SKM-1 (cell line): ENCODE results near the gene CEACAM8.
"Not testable (repeated sequence)": the region's sequence is repeated elsewhere in the genome, so short reads cannot be mapped to it uniquely, and the experiment has no call there.

Experiments
- DNase-seq: peaks from one replicate; lab custom pipeline; 2025; ENCODE audit not compliant: unreplicated experiment; lab: John Stamatoyannopoulos, UW

Gene CEACAM8

DNA sequence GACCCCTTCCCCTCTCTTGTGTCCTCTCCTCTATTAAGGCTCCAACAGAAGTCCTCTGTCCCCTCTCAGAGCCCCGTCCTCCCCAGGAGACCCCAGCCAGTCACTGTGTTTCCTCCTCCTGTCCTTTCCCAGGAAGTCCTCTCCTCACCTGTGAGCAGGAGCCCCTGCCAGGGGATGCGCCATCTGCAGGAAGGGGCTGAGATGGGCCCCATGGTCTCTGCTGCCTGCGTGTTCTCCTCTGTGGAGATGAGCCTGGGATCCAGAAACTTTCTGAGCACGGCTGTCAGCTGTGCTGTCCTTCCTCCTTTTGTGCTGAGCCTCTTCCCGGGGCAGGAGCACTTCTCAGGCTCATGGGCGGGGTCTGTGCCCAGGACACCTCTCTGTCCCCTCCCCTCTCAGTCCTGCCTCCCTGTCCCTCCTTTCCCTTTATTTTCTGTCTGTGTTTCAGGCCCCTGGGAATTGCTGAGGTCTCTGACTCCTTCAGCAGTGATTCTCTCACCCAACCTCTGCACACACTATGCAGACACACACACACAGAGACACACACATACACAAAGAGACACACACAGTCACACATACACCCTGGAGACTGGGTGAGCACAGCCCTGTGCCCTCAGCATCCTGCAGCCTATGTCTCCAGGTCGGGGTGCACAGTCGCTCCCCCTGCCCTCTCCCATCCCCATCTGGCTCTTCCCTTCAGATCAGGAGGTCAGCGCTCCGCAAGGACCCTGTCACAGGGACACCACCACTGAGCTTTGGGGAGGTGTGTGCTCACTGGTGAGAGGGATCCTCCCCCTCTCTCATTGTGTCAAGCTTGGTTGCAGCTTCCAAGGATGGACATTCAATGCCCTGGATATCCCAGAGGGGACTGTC lies at the start of gene CEACAM8:
Gene CEACAM8, minus strand, starts transcription at position 308 of the 873 bp plus-strand sequence. Its CDS starts 96 bp downstream, at position 212.
- no peak for DNase-seq

DNA sequence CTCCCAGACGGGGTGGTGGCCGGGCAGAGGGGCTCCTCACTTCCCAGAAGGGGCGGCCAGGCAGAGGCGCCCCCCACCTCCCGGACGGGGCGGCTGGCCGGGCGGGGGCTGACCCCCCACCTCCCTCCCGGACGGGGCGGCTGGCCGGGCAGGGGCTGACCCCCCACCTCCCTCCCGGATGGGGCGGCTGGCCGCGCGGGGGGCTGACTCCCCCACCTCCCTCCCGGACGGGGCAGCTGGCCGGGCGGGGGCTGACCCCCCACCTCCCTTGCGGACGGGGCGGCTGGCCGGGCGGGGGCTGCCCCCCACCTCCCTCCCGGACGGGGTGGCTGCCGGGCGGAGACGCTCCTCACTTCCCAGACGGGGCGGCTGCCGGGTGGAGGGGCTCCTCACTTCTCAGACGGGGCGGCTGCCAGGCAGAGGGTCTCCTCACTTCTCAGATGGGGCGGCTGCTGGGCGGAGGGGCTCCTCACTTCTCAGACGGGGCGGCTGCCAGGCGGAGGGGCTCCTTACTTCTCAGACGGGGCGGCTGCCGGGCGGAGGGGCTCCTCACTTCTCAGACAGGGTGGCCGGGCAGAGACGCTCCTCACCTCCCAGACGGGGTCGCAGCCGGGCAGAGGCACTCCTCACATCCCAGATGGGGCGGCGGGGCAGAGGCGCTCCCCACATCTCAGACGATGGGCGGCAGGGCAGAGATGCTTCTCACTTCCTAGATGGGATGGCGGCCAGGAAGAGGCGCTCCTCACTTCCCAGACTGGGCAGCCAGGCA lies 44.8 kb upstream of the CEACAM8 start:
- not testable (repeated sequence) for DNase-seq

- no peak for DNase-seq
These were observed 40.5 kb upstream of the CEACAM8 start for GRCh38 chr19:42635233-42635539.

DNA sequence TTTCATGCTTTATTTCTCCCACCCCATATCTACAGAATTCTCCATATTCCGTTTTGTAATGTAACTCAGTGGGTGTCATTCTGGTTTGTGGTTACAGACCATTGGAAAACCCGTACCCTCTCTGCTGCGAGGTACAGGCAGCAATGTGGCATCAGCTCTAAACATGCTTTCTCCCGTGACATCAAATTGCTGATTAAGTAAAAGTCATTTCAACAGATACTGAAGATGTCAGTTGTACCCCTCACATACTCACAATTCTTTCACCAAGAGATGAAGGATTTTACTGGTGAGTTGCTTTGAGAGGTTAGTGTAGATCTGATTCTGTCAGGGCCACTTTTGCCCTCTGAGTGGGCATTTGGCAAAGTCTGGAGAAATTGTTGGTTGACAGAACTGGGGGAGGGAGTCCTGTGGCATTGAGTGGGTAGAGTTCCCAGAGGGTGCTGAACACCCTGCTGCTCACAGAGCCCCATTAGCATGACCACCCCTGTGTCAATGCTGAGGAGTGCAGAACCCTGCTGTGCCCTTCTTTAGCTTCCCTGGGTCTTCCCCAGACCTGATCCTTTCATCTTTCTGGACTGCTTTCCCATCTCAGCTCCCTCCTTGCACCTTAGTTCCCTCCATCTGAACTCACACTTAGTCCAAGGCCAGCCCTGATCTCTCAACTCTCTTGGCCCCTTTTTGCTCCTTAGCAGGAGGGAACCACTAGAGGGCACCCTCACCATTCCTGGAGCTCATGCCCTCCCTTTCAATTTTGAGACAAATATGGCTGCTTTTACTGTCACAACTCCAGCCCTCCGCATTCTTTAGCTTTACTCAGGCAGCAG lies 39.9 kb upstream of the CEACAM8 start:
- no peak for DNase-seq

- no peak for DNase-seq
These were observed 34.5 kb upstream of the CEACAM8 start for GRCh38 chr19:42629191-42629590.

- DNase-seq = no peak
These were observed 33.9 kb upstream of the CEACAM8 start for GRCh38 chr19:42628411-42629140.

DNA sequence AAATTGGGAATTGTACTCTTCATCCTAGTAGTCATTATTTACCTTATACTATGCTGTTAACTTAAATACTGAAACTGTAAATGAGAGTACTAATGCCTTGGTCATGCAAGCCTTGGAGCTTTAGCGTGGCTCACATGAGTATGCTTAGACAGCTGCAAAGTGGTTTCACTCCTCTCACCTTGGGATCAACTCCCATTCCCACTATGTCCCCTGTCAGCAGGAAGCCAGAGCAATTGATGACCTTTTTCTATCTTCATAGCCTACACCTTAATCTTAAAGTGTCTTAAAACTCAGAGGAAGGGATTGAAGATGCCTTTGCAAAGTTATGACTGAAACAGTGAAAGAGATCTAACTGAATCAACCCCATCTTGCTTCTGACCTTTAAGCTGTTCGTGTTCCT lies 33.2 kb upstream of the CEACAM8 start:
- no peak for DNase-seq

GRCh38 chr19:42626181-42626580 lies 31.5 kb upstream of the CEACAM8 start:
- no peak for DNase-seq

DNA sequence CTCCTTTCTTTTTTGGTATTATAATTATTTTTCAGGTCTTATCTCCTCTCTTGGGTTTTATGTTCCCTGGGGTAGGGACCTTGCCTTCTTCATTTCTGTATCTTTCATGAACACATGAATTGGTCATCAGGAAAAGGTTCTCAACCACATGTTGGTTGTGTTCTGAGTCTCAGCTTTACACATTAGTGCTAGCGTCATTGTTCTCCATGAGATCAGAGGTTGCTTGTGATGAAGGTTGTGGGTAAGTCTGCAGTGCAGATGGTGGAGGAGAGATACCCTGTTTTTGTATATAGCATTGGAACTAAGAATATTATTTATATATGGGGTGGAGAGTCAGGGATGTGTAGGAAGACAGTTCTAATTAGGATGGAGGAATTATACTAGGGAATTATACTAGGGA lies 24.5 kb upstream of the CEACAM8 start:
- DNase-seq = no peak

DNA sequence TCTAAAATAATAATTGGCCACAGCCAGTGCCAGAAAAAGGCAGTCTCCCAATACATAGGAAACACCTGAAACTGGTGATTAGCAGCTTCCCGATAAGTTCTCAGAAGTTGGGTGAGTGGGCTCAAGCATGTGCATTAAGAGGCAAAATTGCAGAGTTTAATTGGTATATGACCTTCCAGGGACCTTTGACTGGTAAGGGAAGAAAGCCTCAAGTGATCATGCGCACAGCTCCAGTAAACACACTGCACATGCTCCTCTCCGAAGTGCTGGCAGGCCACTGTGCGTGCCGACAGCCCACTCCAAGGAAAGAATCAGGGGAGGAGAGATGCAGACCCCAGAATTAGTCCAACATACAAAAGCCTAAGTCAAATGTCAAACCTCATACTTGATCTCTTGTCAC lies 18.9 kb upstream of the CEACAM8 start:
- no peak for DNase-seq

DNA sequence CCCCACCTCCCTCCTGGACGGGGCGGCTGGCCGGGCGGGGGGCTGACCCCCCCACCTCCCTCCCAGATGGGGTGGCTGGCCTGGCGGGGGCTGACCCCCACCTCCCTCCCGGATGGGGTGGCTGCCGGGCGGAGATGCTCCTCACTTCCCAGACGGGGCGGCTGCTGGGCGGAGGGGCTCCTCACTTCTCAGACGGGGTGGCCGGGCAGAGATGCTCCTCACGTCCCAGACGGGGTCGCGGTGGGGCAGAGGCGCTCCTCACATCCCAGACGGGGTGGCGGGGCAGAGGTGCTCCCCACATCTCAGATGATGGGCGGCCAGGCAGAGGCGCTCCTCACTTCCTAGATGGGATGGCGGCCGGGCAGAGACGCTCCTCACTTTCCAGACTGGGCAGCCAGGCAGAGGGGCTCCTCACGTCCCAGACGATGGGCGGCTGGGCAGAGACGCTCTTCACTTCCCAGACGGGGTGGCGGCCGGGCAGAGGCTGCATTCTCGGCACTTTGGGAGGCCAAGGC lies 15.7 kb upstream of the CEACAM8 start:
- not testable (repeated sequence) for DNase-seq

DNA sequence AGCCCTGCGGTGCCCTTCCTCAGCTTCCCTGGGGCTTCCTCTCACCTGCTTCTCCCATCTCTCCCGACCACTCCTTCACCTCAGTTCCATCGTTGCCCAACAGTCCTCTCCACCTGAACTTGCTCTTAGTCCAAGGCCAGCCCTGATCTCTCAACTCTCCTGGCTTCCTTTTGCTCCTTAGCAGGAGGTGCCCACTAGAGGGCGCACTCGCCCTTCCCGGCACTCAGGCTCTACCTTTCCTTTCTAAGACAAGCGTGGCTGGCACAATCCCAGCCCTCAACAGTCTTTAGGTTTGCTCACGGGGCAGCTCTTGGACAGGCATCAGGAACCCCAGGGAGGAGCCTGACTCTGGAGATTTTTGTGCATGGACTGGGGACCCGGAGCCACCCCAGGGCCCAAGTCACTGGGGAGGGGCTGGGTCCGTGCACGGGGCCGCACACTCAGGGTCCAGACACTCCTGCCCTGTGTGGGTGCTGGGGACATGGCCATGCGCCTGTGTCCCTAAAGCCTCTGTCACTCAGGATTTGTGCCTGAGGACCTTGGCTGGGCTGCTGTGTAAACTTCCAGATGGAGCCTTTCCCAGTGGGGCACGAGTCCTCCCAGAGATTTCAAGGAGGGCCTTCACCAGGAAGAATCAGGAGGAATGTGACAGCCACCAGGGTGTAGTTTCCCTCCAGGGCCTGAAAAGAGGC lies 12.1 kb upstream of the CEACAM8 start:
- DNase-seq = no peak

- DNase-seq = no peak
These were observed 7.2 kb upstream of the CEACAM8 start for GRCh38 chr19:42601811-42602443.

GRCh38 chr19:42596391-42597072 lies 1.8 kb upstream of the CEACAM8 start:
- DNase-seq = no peak

- DNase-seq = no peak
These were observed 937 bp upstream of the CEACAM8 start for GRCh38 chr19:42595550-42596172.

- DNase-seq = no peak
These were observed 4.9 kb downstream of the CEACAM8 start for GRCh38 chr19:42589792-42590191.

DNA sequence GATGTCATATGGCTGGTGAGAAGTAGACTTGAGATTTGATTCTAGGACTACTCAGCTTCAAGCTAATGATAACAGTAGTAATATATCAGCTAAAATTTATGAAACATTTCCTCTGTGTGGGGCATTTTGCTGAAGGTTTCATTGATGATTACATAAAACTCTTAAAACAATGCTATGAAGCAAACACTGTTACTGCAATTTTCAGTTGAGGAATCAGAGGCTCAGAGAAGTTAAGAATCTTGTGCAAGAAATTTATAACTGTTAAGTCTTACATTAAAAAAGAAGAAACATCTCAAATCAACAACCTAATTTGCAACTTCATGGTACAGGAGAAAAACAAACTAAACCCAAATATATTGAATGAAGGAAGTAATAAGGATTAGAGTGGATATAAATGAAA lies 10.3 kb downstream of the CEACAM8 start:
- no peak for DNase-seq

- no peak for DNase-seq
These were observed 17.7 kb downstream of the CEACAM8 start for GRCh38 chr19:42577016-42577415.
